Measurements from ENCODE around the gene MACROD2.

DNA sequence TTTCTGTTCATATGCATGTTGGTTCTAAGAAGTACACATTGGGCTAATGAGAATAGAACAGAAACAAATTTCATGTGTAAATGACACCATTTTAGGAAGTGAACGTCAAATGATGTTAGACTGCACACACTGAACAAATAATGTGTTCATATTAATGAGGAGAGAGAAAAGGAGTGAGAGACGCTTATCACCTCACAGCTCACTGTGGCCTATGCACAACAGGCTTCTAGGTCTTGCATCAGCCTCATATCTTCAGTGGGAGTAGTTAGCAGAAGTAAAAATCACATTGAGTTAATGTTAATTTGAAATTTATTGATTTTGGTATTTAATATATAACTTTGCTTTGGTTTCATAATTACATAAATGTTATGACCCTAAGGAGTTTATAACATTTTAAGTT lies 454.9 kb downstream of the MACROD2 start:
- TF ChIP-seq, protein P1, sequence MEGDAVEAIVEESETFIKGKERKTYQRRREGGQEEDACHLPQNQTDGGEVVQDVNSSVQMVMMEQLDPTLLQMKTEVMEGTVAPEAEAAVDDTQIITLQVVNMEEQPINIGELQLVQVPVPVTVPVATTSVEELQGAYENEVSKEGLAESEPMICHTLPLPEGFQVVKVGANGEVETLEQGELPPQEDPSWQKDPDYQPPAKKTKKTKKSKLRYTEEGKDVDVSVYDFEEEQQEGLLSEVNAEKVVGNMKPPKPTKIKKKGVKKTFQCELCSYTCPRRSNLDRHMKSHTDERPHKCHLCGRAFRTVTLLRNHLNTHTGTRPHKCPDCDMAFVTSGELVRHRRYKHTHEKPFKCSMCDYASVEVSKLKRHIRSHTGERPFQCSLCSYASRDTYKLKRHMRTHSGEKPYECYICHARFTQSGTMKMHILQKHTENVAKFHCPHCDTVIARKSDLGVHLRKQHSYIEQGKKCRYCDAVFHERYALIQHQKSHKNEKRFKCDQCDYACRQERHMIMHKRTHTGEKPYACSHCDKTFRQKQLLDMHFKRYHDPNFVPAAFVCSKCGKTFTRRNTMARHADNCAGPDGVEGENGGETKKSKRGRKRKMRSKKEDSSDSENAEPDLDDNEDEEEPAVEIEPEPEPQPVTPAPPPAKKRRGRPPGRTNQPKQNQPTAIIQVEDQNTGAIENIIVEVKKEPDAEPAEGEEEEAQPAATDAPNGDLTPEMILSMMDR (IDR thresholded peaks at IDR 0.05; ENCODE audit: insufficient read depth, low read length, poor library complexity, severe bottlenecking) = no peak
- no peak for TF ChIP-seq EZH2phosphoT487 (conservative IDR thresholded peaks at IDR 0.05; ENCODE audit: low read length)
